ENCODE data around the gene ZNF320. TPM values are rescaled to one million over a fixed set of nuclear protein-coding genes. Genes with fewer than 3 reads are reported as not detected.
A peak's percentile ranks its signal among the peaks of the same experiment; 100 is the strongest.
"Not testable (repeated sequence)": the region's sequence is repeated elsewhere in the genome, so short reads cannot be mapped to it uniquely, and the experiment has no call there.

ZNF320 gene
- total and polyA plus RNA-seq, 10 of the 15 experiments (the other 5 are each of a cell fraction or from before 2014, with no cell fraction given): 0.48 to 9.3 (median 1.3) TPM

- H3K9me3 ChIP-seq (replicated peaks; ENCODE audit: control insufficient read depth, insufficient read depth, low read length): peaks cover 11% of the 10 kb centered on the region
- BruUV-seq (replicated peaks): no TSS peak
- ATAC-seq: no peak
Observed at GRCh38 chr19:52935434-52935833, 38.0 kb upstream of the ZNF320 start.

GRCh38 chr19:52924641-52925040, 27.2 kb upstream of the ZNF320 start:
- RAD21 ChIA-PET (ENCODE audit: unreplicated experiment); SMC1A ChIA-PET (ENCODE audit: uncharacterized antibody, unreplicated experiment); FAIRE-seq: not testable (repeated sequence)

More at GRCh38 chr19:52935434-52935833, 38.0 kb upstream of the ZNF320 start:
- Histone ChIP-seq H3K9ac (ENCODE audit: control insufficient read depth, insufficient read depth, low read length) (no peak overlapping the region), H3K4me3 (no peak overlapping the region), H2AFZ (ENCODE audit: control insufficient read depth, low read depth, low read length) (no peak overlapping the region), H3K4me1 (ENCODE audit: control insufficient read depth, insufficient read depth, low read length) (peaks cover 6% of the 10 kb centered on the region), H4K20me1 (ENCODE audit: control insufficient read depth, insufficient read depth) (no peaks in the 10 kb centered on the region), H3K4me2 (ENCODE audit: control insufficient read depth, insufficient read depth) (no peak overlapping the region), H3K79me2 (ENCODE audit: control insufficient read depth, insufficient read depth, low read length) (no peaks in the 10 kb centered on the region; the same call in 1 of the 2 replicates), H3K27me3 (replicated peaks in 1 of 2; ENCODE audit: control insufficient read depth in 2 of 2, insufficient read depth in 2 of 2, low read length in 1 of 2) (no peaks in the 10 kb centered on the region), H3K27ac (ENCODE audit: control insufficient read depth, insufficient read depth) (no peak overlapping the region), H3K36me3 (ENCODE audit: control insufficient read depth in 2 of 2, insufficient read depth in 2 of 2, low read length in 1 of 2) (peaks cover 0 to 3% of the 10 kb centered on the region in 2 experiments; a peak in 1 of 4 replicates)
- POLR2A ChIA-PET: no interaction called here
- in situ Hi-C loops (cut with MboI) (no loop called here), intact Hi-C loops (cut with micrococcal nuclease; ENCODE audit: unreplicated experiment) (no loop called here)
- RAD21 ChIA-PET (ENCODE audit: unreplicated experiment): no interaction called here
- WGBS (ENCODE audit: insufficient coverage, insufficient replicate concordance, low lambda C conversion rate, missing lambda C conversion rate): 71% methylated on average over 8 of the region's 8 CpGs
- TF ChIP-seq MTA3 (IDR thresholded peaks at IDR 0.05; ENCODE audit: borderline replicate concordance, low read length) (no peak), ETV6 (conservative IDR thresholded peaks at IDR 0.05 in 1 of 2, IDR thresholded peaks at IDR 0.05 in 1 of 2; ENCODE audit: borderline replicate concordance in 1 of 2, low read depth in 1 of 2) (no peak), TBL1XR1 (IDR thresholded peaks at IDR 0.05; ENCODE audit: low read depth, low read length) (no peak), EZH2 (IDR thresholded peaks at IDR 0.05; ENCODE audit: borderline replicate concordance, control insufficient read depth, low read depth, low read length) (no peak), ZBED1 (IDR thresholded peaks at IDR 0.05; ENCODE audit: borderline replicate concordance) (no peak), CREM (IDR thresholded peaks at IDR 0.05; ENCODE audit: low read depth) (no peak), SPI1 (IDR thresholded peaks at IDR 0.05; ENCODE audit: borderline replicate concordance, insufficient read depth, low read depth, low read length) (no peak), IRF4 (IDR thresholded peaks at IDR 0.05; ENCODE audit: low read depth, low read length) (no peak), NFYB (IDR thresholded peaks at IDR 0.05; ENCODE audit: insufficient read depth, low read depth, low read length) (no peak), RUNX3 (IDR thresholded peaks at IDR 0.05; ENCODE audit: low read length) (no peak; the same call in 1 of the 2 replicates)
- CTCF ChIA-PET: no interaction called here
- peak; percentile 59 for FAIRE-seq
- no peak for DNase-seq (ENCODE audit: low read depth, low spot score)
- SMC1A ChIA-PET (ENCODE audit: uncharacterized antibody, unreplicated experiment): interaction anchor here (0.5 kb wide), 1 partner anchor 72 kb away, joined by 3 read pairs; no protein-coding TSS in a partner anchor

More at GRCh38 chr19:52924641-52925040, 27.2 kb upstream of the ZNF320 start:
- POLR2A ChIA-PET; intact Hi-C loops (cut with micrococcal nuclease; ENCODE audit: unreplicated experiment); H3K9ac ChIP-seq (ENCODE audit: control insufficient read depth, insufficient read depth, low read length); BruUV-seq (replicated peaks); H3K4me1 ChIP-seq (ENCODE audit: control insufficient read depth, insufficient read depth, low read length); ATAC-seq; H3K4me2 ChIP-seq (ENCODE audit: control insufficient read depth, insufficient read depth); CTCF ChIA-PET; H2AFZ ChIP-seq (ENCODE audit: control insufficient read depth, low read depth, low read length); H3K79me2 ChIP-seq (ENCODE audit: control insufficient read depth, insufficient read depth, low read length); H4K20me1 ChIP-seq (ENCODE audit: control insufficient read depth, insufficient read depth); H3K27me3 ChIP-seq (replicated peaks in 1 of 2; ENCODE audit: control insufficient read depth in 2 of 2, insufficient read depth in 2 of 2, low read length in 1 of 2); H3K9me3 ChIP-seq (replicated peaks; ENCODE audit: control insufficient read depth, insufficient read depth, low read length); DNase-seq (ENCODE audit: low read depth, low spot score); H3K27ac ChIP-seq (ENCODE audit: control insufficient read depth, insufficient read depth); in situ Hi-C loops (cut with MboI); H3K4me3 ChIP-seq; H3K36me3 ChIP-seq (ENCODE audit: control insufficient read depth in 2 of 2, insufficient read depth in 2 of 2, low read length in 1 of 2): not testable (repeated sequence)
- WGBS (ENCODE audit: insufficient coverage, insufficient replicate concordance, low lambda C conversion rate, missing lambda C conversion rate): 98% methylated on average over 9 of the region's 9 CpGs

All from GM12878 (cell line).